HEK293 (cell line): ENCODE data around the gene MUC5AC.

Experiments used
- CTCF ChIP-seq: fragments of 450-650 bp; formaldehyde crosslinking; IDR thresholded peaks from 2 replicates; pipeline ENCODE4 v1.5.1; 2016; ENCODE audit warnings: missing biosample characterization, missing genetic modification characterization
- KLF16 ChIP-seq: fragments of 450-650 bp; formaldehyde crosslinking; IDR thresholded peaks from 2 replicates; pipeline ENCODE4 v1.5.1; 2017; ENCODE audit warnings: missing biosample characterization, missing genetic modification characterization
- TCF7L2 ChIP-seq: IDR thresholded peaks from 2 replicates; pipeline ENCODE4 v1.6.1; 2011; ENCODE audit warnings: low read depth, mild to moderate bottlenecking, inconsistent platforms, low read length, moderate library complexity, borderline replicate concordance
- ZBTB21 ChIP-seq: fragments of 450-650 bp; formaldehyde crosslinking; IDR thresholded peaks from 2 replicates; pipeline ENCODE4 v1.5.1; 2017; ENCODE audit warnings: missing biosample characterization, missing genetic modification characterization
- ZNF174 ChIP-seq: fragments of 450-650 bp; formaldehyde crosslinking; IDR thresholded peaks from 2 replicates; pipeline ENCODE4 v1.5.0; 2017; ENCODE audit warnings: missing biosample characterization, mild to moderate bottlenecking, missing genetic modification characterization
- ZNF221 ChIP-seq: fragments of 450-650 bp; formaldehyde crosslinking; IDR thresholded peaks from 2 replicates; pipeline ENCODE4 v1.5.1; 2017; ENCODE audit warnings: missing biosample characterization, missing genetic modification characterization, borderline replicate concordance
- ZNF24 ChIP-seq: fragments of 450-650 bp; formaldehyde crosslinking; IDR thresholded peaks from 2 replicates; pipeline ENCODE4 v1.5.1; 2016; ENCODE audit warnings: missing biosample characterization, missing genetic modification characterization
- ZNF266 ChIP-seq: fragments of 450-650 bp; formaldehyde crosslinking; IDR thresholded peaks from 2 replicates; pipeline ENCODE4 v1.5.1; 2016; ENCODE audit warnings: missing biosample characterization, missing genetic modification characterization, low read depth
- ZNF768 ChIP-seq: fragments of 450-650 bp; formaldehyde crosslinking; IDR thresholded peaks from 2 replicates; pipeline ENCODE4 v1.5.1; 2018; ENCODE audit warnings: missing biosample characterization, mild to moderate bottlenecking, missing genetic modification characterization
- ZNF776 ChIP-seq: fragments of 450-650 bp; formaldehyde crosslinking; IDR thresholded peaks from 2 replicates; pipeline ENCODE4 v1.5.0; 2017; ENCODE audit warnings: missing biosample characterization, missing genetic modification characterization, borderline replicate concordance
- TF ChIP-seq, protein P1 (sequence below): fragments of 450-650 bp; formaldehyde crosslinking; IDR thresholded peaks from 2 replicates; pipeline ENCODE4 v1.5.1; 2017; ENCODE audit warnings: missing biosample characterization, missing genetic modification characterization

GRCh38 chr11:1149545-1149944, 8.2 kb upstream of the MUC5AC start:
- TF ChIP-seq CTCF (tag by site-specific recombination), result no peak
- no peak for TF ChIP-seq ZNF221 (tag by site-specific recombination)
- no peak for TF ChIP-seq ZNF24 (tag by site-specific recombination)
- TF ChIP-seq ZNF174 (tag by site-specific recombination), result no peak
- no peak for TF ChIP-seq ZNF266 (tag by site-specific recombination)
- no peak for TF ChIP-seq ZBTB21
- no peak for TF ChIP-seq ZNF768 (tag by site-specific recombination)
- no peak for TF ChIP-seq KLF16
- no peak for TF ChIP-seq ZNF776 (tag by site-specific recombination)
- no peak for TF ChIP-seq TCF7L2
- TF ChIP-seq, protein P1, sequence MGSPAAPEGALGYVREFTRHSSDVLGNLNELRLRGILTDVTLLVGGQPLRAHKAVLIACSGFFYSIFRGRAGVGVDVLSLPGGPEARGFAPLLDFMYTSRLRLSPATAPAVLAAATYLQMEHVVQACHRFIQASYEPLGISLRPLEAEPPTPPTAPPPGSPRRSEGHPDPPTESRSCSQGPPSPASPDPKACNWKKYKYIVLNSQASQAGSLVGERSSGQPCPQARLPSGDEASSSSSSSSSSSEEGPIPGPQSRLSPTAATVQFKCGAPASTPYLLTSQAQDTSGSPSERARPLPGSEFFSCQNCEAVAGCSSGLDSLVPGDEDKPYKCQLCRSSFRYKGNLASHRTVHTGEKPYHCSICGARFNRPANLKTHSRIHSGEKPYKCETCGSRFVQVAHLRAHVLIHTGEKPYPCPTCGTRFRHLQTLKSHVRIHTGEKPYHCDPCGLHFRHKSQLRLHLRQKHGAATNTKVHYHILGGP (tag by site-specific recombination), result no peak
